ENCODE measurements around the gene PRKG2. TPM values are rescaled to one million over a fixed set of nuclear protein-coding genes. Genes with fewer than 3 reads are reported as not detected.

Gene PRKG2
- total RNA-seq, 1 experiment from 2014 or later = 1.9 TPM

GRCh38 chr4:81214144-81214880 lies 710 bp downstream of the PRKG2 start:
- Histone ChIP-seq H3K56ac (ENCODE audit: insufficient read length, low read depth, low read length) (no peak overlapping the region), H3T11ph (ENCODE audit: low read length) (no peak overlapping the region), H3K23ac (ENCODE audit: insufficient read length, low read depth, low read length) (no peak overlapping the region), H2BK5ac (ENCODE audit: insufficient read length, low read length) (no peak overlapping the region), H4K91ac (ENCODE audit: insufficient read length, low read depth, low read length) (no peak overlapping the region), H4K8ac (replicated peaks; ENCODE audit: insufficient read length, low read depth, low read length) (no peak overlapping the region), H2AK5ac (ENCODE audit: insufficient read length, low read length) (no peak overlapping the region), H3K79me1 (ENCODE audit: insufficient read depth, low read depth, low read length, poor library complexity, severe bottlenecking) (no peaks in the 10 kb centered on the region), H2BK15ac (ENCODE audit: low read depth, low read length) (no peak overlapping the region), H2BK12ac (ENCODE audit: insufficient read length, low read depth, low read length) (no peak overlapping the region), H3K27ac (ENCODE audit: insufficient read length, low read depth, low read length) (no peak overlapping the region), H3K9me3 (ENCODE audit: control insufficient read depth, low read depth, low read length) (no peaks in the 10 kb centered on the region), H4K5ac (ENCODE audit: insufficient read length, low read depth, low read length) (no peak overlapping the region), H2BK120ac (ENCODE audit: low read depth, low read length, poor library complexity, severe bottlenecking) (no peak overlapping the region), H3K4me1 (ENCODE audit: insufficient read depth, low read length) (no peaks in the 10 kb centered on the region), H3K18ac (ENCODE audit: insufficient read length, low read depth, low read length) (no peak overlapping the region), H3K79me2 (ENCODE audit: insufficient read depth, low read length) (no peaks in the 10 kb centered on the region), H3K23me2 (ENCODE audit: insufficient read length, low read depth, low read length, poor library complexity, severe bottlenecking) (no peaks in the 10 kb centered on the region), H4K20me1 (ENCODE audit: control insufficient read depth, insufficient read depth, insufficient read length) (no peaks in the 10 kb centered on the region), H3K27me3 (ENCODE audit: insufficient read depth, low read length) (peaks cover 28% of the 10 kb centered on the region; the same call in 1 of the 2 replicates), H2AFZ (ENCODE audit: low read length) (no peak overlapping the region), H2BK20ac (ENCODE audit: low read depth, low read length, poor library complexity, severe bottlenecking) (no peak overlapping the region), H3K14ac (ENCODE audit: insufficient read depth, low read length) (no peak overlapping the region), H3K4ac (ENCODE audit: low read depth, low read length) (no peak overlapping the region), H3K9ac (ENCODE audit: extremely low read depth, insufficient read length, low read length) (no peak overlapping the region), H3K4me2 (ENCODE audit: insufficient read depth, insufficient read length, low read length) (peak overlapping the region; percentile 70)
- Mint-ChIP-seq H3K4me1 (peaks cover 11 to 13% of the 10 kb centered on the region in 2 experiments), H3K4me3 (peak overlapping the region; percentile 79 to 93), H3K9me3 (peaks cover 0 to 4% of the 10 kb centered on the region in 2 experiments; a peak in 3 of 5 replicates), H3K27ac (no peak overlapping the region), H3K36me3 (ENCODE audit: insufficient read depth in 1 of 3, low read depth in 3 of 3) (no peaks in the 10 kb centered on the region), H3K27me3 (ENCODE audit: low read depth) (peaks cover 40% of the 10 kb centered on the region)
- TF ChIP-seq, protein P1, sequence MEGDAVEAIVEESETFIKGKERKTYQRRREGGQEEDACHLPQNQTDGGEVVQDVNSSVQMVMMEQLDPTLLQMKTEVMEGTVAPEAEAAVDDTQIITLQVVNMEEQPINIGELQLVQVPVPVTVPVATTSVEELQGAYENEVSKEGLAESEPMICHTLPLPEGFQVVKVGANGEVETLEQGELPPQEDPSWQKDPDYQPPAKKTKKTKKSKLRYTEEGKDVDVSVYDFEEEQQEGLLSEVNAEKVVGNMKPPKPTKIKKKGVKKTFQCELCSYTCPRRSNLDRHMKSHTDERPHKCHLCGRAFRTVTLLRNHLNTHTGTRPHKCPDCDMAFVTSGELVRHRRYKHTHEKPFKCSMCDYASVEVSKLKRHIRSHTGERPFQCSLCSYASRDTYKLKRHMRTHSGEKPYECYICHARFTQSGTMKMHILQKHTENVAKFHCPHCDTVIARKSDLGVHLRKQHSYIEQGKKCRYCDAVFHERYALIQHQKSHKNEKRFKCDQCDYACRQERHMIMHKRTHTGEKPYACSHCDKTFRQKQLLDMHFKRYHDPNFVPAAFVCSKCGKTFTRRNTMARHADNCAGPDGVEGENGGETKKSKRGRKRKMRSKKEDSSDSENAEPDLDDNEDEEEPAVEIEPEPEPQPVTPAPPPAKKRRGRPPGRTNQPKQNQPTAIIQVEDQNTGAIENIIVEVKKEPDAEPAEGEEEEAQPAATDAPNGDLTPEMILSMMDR (conservative IDR thresholded peaks at IDR 0.05) = no peak
- peak; percentile 58 for DNase-seq
- no CpG with 5 or more reads among the region's 34 CpGs for WGBS (ENCODE audit: extremely low coverage, insufficient read length, low lambda C conversion rate)

Measured in H9 (cell line).